Aorta (tissue), 5 donors: ENCODE data around the gene SPR. TPM values are rescaled to one million over a fixed set of nuclear protein-coding genes. Genes with fewer than 3 reads are reported as not detected.

Experiments
- ATAC-seq: fragments of 200-7000 bp; cut with Tn5 transposase; one replicate; pipeline ENCODE4 v1.9.1; 2022; ENCODE audit warnings: moderate library complexity; ENCODE audit not compliant: low FRiP score
- DNase-seq, 2 donors: peaks; one replicate each; pipeline ENCODE4 v3.0.0-alpha.2; 2020
- H3K27ac ChIP-seq, 2 donors: one replicate each; pipeline ENCODE4 v1.5.1; 2013; ENCODE audit warnings: low read length in 2 of 2, mild to moderate bottlenecking in 2 of 2, moderate library complexity in 2 of 2, control low read depth in 1 of 2, inconsistent platforms in 1 of 2, low read depth in 1 of 2
- H3K27me3 ChIP-seq, 2 donors: one replicate each; pipeline ENCODE4 v1.6.1; 2013; ENCODE audit warnings: control low read depth in 1 of 2, low read length in 1 of 2, mild to moderate bottlenecking in 1 of 2, moderate library complexity in 1 of 2; ENCODE audit not compliant: insufficient read depth in 2 of 2, control insufficient read depth in 1 of 2
- H3K36me3 ChIP-seq, 2 donors: one replicate each; pipeline ENCODE4 v1.6.1; 2013; ENCODE audit warnings: control low read depth in 1 of 2, low read length in 1 of 2, mild to moderate bottlenecking in 1 of 2; ENCODE audit not compliant: insufficient read depth in 2 of 2, control insufficient read depth in 1 of 2
- H3K4me1 ChIP-seq, 2 donors: one replicate each; pipeline ENCODE4 v1.6.1; 2013; ENCODE audit warnings: low read length in 2 of 2, control low read depth in 1 of 2, mild to moderate bottlenecking in 1 of 2, moderate library complexity in 1 of 2; ENCODE audit not compliant: insufficient read depth in 2 of 2, control insufficient read depth in 1 of 2
- H3K4me3 ChIP-seq, 2 donors: one replicate each; pipeline ENCODE4 v1.5.1; 2013; ENCODE audit warnings: low read length in 2 of 2, control low read depth in 1 of 2, mild to moderate bottlenecking in 1 of 2
- H3K9me3 ChIP-seq: one replicate; pipeline ENCODE4 v1.6.1; 2013; ENCODE audit warnings: mild to moderate bottlenecking, low read length; ENCODE audit not compliant: control insufficient read depth
- WGBS, 2 donors: extraction: QIAGEN DNeasy Blood & Tissue Kit; methylation state at CpG; one replicate each; pipeline ENCODE4 v1.1.7; 2013; 5-methylcytosine and 5-hydroxymethylcytosine counted together
- intact Hi-C, 2 donors: fragments of 100-400 bp; cut with DNase I; formaldehyde crosslinking; loops; one replicate each; pipeline versions ENCODE4 v1.14.2 to v1.15.0; 2022
- polyA plus RNA-seq, 2 donors: library from polyadenylated mRNA; stranded (reverse); fragments of 200-250 nt; gene quantifications; one replicate each; pipeline ENCODE4 v1.2.3, GENCODE V29; 2013
- total RNA-seq, 2 donors: library from RNA; stranded (reverse); fragmentation: NEBNext Ultra II Directional; extraction: Animal tissue kit (Norgen Biotek cat#: 25700); gene quantifications; one replicate each; pipeline ENCODE4 v1.2.1, GENCODE V29; 2021
- donor health status: healthy with polysubstance abuse.
- donor health status: Bipolar disorder and iron deficiency.
- donor health status: DM: no; HTN: no; CAD: no.
- donor health status: DM: no; HTN: no; CAD: no.
- donor health status: DM: yes; HTN: yes; CAD: no.

The SPR gene
- total and polyA plus RNA-seq, 4 donors = 16.1 to 33.1 (median 21.4) TPM

DNA sequence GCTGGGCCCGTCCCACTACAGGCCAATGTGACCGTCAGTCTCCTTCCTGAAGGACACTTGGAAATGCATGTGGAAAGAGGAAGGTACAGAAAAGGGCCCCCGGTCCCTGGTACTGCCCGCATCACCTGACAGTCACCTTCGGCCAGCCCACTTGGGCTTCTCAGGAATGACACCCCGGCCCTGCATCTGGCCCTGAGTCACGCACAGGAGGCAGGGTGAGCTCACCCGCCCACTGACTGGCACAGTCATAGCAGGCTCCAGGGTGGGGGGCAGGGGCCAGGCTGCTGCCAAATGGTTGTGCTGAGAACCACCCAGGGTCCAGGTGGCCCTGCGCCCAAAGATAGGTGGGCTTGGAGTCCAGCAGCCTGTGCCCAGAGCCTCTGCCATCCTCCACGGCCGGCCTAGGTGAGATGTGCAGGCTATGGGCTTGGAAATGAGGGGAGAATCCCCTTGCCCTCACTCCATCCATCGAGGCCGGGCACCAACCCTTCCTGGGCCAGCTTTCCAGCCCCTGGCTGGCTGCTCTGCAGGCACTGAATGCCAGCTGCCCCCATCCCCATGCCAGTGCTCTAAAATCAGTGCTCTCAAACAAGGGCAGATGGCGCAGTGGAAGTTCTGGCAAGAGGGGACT is 44.2 kb downstream of the SPR start:
- WGBS, 2 donors = 87 to 93% methylated on average over 14 of the region's 14 CpGs
- H3K36me3 ChIP-seq = no peaks in the 10 kb centered on the region
- no peaks in the 10 kb centered on the region for H3K9me3 ChIP-seq
- no peak overlapping the region for H3K4me3 ChIP-seq
- no peak overlapping the region for H3K27ac ChIP-seq
- no peaks in the 10 kb centered on the region for H3K27me3 ChIP-seq
- DNase-seq (peak; percentile 40 to 72), ATAC-seq (no peak)
- no peaks in the 10 kb centered on the region for H3K4me1 ChIP-seq
- intact Hi-C loops = no loop called here

DNA sequence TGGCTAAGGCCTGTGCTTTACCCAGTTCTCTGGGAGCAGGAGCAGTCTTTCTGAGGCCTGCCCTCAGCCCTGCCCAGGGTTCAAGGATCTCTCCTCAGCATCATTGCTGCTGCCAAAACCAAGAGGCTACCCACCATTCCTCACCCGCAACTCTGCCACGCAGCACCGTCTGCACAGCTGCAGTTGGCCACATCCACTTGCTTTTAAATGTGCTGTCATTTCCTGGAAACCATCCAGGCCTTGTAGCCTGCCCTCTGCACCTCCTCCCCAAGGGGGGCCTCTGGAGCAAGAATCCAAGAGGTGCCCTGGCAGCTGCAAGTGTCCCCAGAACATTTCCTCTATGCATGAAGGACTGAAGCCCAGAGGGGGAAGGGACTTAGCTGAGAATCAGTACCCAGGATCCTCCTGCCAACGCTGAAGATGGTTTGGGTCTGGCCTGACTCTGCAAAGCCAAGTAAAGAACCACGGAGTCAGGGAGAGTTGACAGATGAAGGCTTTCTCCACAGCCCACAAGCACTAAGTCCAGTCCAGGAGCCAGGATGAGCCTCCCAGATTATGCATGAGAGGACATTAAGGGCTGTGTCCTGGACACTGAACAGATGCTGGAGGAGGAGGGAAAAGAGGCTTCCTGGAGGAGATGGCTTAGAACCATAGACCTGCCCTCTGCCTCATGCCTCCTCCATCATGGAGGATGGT is 45.0 kb downstream of the SPR start:
- Histone ChIP-seq H3K27ac (no peak overlapping the region), H3K9me3 (no peaks in the 10 kb centered on the region), H3K4me1 (no peaks in the 10 kb centered on the region), H3K36me3 (no peaks in the 10 kb centered on the region), H3K4me3 (no peak overlapping the region), H3K27me3 (no peaks in the 10 kb centered on the region)
- intact Hi-C loops = no loop called here
- DNase-seq (peak; percentile 17 to 39), ATAC-seq (no peak)
- WGBS, 2 donors = 29 to 37% methylated on average over 5 of the region's 5 CpGs

DNA sequence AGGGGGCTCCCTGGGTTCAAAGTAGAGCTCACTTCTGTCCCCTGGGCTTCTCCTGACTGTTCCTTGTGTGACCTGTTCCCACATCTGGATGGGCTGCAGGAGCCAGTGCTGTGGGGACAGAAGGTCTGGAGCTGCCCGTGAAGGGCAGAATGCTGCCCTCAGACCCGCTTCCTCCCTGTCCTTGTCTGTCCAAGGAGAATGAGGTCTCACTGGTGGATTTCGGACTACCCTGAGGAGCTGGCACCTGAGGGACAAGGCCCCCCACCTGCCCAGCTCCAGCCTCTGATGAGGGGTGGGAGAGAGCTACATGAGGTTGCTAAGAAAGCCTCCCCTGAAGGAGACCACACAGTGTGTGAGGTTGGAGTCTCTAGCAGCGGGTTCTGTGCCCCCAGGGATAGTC is 45.6 kb downstream of the SPR start:
- Histone ChIP-seq H3K36me3 (no peaks in the 10 kb centered on the region), H3K4me1 (no peaks in the 10 kb centered on the region), H3K4me3 (no peak overlapping the region), H3K27ac (no peak overlapping the region), H3K9me3 (no peaks in the 10 kb centered on the region), H3K27me3 (no peaks in the 10 kb centered on the region)
- WGBS, 2 donors = 92 to 94% methylated on average over 4 of the region's 4 CpGs
- ATAC-seq (no peak), DNase-seq (peak; percentile 10 to 37)
- intact Hi-C loops = no loop called here

DNA sequence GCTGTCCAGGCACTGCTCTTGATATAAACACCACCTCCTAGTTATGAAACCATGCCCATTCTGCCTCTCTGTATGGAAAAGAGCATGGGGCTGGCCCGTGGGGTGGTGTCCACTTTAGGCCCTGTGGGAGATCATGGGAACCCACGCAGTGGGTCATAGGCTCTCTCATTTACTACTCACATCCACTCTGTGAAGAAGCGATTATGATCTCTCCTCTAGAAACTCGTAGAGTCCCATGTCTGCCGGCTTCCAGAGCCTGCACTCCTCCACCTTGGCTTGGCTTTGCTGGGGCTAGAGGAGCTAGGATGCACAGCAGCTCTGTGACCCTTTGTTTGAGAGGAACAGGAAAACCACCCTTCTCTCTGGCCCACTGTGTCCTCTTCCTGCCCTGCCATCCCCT is 46.0 kb downstream of the SPR start:
- H3K4me3 ChIP-seq = no peak overlapping the region
- H3K27ac ChIP-seq = no peak overlapping the region
- H3K9me3 ChIP-seq = no peaks in the 10 kb centered on the region
- intact Hi-C loops = no loop called here
- ATAC-seq = no peak
- 89% methylated on average over 5 of the region's 5 CpGs for WGBS, 2 donors
- H3K27me3 ChIP-seq = no peaks in the 10 kb centered on the region
- peak in 1 of 2 donors; percentile 17 for DNase-seq
- H3K4me1 ChIP-seq = no peaks in the 10 kb centered on the region
- no peaks in the 10 kb centered on the region for H3K36me3 ChIP-seq

DNA sequence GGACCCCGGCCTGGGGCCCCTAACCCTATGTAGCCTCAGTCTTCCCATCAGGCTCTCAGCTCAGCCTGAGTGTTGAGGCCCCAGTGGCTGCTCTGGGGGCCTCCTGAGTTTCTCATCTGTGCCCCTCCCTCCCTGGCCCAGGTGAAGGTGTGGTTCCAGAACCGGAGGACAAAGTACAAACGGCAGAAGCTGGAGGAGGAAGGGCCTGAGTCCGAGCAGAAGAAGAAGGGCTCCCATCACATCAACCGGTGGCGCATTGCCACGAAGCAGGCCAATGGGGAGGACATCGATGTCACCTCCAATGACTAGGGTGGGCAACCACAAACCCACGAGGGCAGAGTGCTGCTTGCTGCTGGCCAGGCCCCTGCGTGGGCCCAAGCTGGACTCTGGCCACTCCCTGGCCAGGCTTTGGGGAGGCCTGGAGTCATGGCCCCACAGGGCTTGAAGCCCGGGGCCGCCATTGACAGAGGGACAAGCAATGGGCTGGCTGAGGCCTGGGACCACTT is 46.5 kb downstream of the SPR start:
- ATAC-seq = no peak
- no peaks in the 10 kb centered on the region for H3K36me3 ChIP-seq
- H3K4me3 ChIP-seq = no peak overlapping the region
- H3K27me3 ChIP-seq = no peaks in the 10 kb centered on the region
- WGBS, 2 donors = 90 to 91% methylated on average over 12 of the region's 12 CpGs
- intact Hi-C loops = no loop called here
- H3K27ac ChIP-seq = no peak overlapping the region
- no peaks in the 10 kb centered on the region for H3K9me3 ChIP-seq
- H3K4me1 ChIP-seq = no peaks in the 10 kb centered on the region
- peak; percentile 25 to 66 for DNase-seq

DNA sequence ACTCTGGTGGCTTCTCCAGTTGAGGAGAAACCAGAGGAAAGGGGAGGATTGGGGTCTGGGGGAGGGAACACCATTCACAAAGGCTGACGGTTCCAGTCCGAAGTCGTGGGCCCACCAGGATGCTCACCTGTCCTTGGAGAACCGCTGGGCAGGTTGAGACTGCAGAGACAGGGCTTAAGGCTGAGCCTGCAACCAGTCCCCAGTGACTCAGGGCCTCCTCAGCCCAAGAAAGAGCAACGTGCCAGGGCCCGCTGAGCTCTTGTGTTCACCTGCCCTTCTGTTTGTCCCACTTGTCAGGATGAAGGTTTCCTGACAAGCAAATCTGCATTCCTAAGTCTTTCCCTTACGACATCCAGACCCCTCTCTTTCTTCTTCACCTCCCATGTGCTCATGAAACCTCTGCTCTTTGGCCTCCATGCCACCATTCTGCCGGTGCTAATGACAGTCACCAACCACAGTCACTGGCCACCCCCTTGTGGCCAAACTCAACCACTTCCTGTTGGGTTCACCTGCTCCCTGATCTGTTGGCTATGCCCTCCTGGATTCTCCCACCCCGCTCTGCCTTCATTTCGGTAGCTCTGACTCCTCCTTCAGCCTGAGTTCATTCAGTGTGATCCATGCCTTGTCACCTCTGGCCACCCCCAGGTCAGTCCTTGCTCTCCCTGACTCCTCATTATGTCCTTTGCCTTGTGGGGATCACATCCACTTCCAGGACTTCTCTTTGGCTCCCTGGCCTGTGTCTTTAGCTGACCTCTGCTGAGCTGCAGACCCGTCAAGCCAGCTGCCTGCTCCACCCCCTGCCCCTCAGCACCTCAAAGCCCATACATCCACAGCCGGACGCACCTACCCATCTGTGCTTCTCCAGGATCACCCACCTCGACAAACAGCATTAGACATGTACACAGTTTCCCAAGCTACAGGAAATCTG is 47.7 kb downstream of the SPR start:
- no peaks in the 10 kb centered on the region for H3K9me3 ChIP-seq
- H3K36me3 ChIP-seq = no peaks in the 10 kb centered on the region
- no peak overlapping the region for H3K4me3 ChIP-seq
- ATAC-seq (no peak), DNase-seq (peak; percentile 30 to 34)
- H3K4me1 ChIP-seq = no peaks in the 10 kb centered on the region
- intact Hi-C loops = no loop called here
- no peak overlapping the region for H3K27ac ChIP-seq
- H3K27me3 ChIP-seq = no peaks in the 10 kb centered on the region
- WGBS, 2 donors = 85 to 90% methylated on average over 14 of the region's 14 CpGs

DNA sequence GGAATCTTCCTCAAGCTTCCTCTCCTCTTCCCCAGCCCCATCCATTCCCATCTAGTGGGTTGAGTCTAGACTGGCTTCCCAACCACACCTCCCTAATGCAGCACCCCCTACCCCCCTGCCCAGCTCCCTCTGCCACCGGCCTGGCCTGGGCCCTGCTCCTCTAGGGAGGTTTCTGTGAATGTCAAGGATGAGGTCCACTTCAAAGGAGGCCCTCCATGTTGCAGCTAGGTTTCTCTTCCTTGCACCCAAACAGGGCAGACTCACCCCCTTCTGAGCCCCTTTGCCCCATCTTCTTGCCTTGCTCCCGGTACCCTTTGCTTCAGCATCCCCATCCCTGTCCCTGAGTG is 48.4 kb downstream of the SPR start:
- Histone ChIP-seq H3K4me1 (no peaks in the 10 kb centered on the region), H3K4me3 (no peak overlapping the region), H3K27ac (no peak overlapping the region), H3K27me3 (no peaks in the 10 kb centered on the region), H3K36me3 (no peaks in the 10 kb centered on the region), H3K9me3 (no peaks in the 10 kb centered on the region)
- DNase-seq (peak in 1 of 2 donors; percentile 38), ATAC-seq (no peak)
- WGBS, 2 donors = 82 to 90% methylated on average over 2 of the region's 2 CpGs
- intact Hi-C loops = no loop called here

DNA sequence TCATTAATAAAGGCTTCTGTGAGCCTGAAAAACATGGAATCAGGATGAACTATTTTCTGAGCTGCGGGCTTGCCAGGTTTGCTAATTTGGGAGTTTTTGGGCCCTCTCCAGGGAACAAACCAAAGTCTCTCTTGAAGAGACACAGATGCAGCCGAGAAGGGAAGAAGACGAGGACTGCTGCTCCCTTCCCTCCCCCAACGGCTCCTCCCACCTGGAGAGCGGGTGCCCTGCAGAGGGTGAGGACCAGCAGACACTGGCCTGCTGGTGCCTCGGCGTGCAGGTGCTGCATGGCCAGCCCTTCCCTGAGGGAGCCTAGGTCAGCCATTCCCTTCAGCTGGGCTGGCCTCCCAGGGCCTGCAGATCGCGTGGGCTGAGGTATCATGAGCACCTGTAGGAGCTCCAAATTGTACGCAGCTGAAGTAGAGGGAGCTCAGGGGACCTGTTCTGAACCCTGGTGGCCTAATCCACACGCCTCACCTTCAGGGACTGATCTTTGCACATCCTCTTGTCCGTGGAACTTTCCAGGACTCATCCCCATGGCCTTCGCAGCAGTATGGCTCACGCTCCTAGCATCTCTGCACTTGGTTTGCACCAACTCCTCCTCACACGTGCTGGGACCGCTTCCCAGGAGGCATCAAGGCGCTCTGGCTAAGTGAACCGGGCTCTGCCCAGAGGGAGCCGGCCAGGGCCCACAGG is 49.6 kb downstream of the SPR start:
- H3K9me3 ChIP-seq = no peaks in the 10 kb centered on the region
- H3K4me1 ChIP-seq = no peaks in the 10 kb centered on the region
- H3K4me3 ChIP-seq = no peak overlapping the region
- no peak overlapping the region for H3K27ac ChIP-seq
- DNase-seq (peak in 1 of 2 donors; percentile 57), ATAC-seq (no peak)
- intact Hi-C loops = no loop called here
- no peaks in the 10 kb centered on the region for H3K36me3 ChIP-seq
- 57 to 61% methylated on average over 19 of the region's 19 CpGs for WGBS, 2 donors
- no peaks in the 10 kb centered on the region for H3K27me3 ChIP-seq
